Endometrial microvascular endothelial cells (primary cell): ENCODE data around the gene B3GNT5. TPM values are rescaled to one million over a fixed set of nuclear protein-coding genes. Genes with fewer than 3 reads are reported as not detected.

Source experiments
- in situ Hi-C: cut with HindIII; loops from 2 replicates; pipeline ENCODE4 v1.10.0; 2017; ENCODE audit warnings: low sequenced_read_pairs, low pct_unique_long_range_greater_than_20kb; ENCODE audit errors: inconsistent ontology term
- total RNA-seq: library from RNA; depleted of rRNA; stranded (reverse); fragments of >200 nt; gene quantifications from one replicate; pipeline ENCODE4 v1.2.3, GENCODE V29; 2015; ENCODE audit errors: inconsistent ontology term

B3GNT5 gene
- total RNA-seq, 1 donor from 2014 or later, result 54.4 TPM

GRCh38 chr3:183260167-183260904, 7.3 kb downstream of the B3GNT5 start:
- in situ Hi-C loops, result no loop called here

- in situ Hi-C loops, result no loop called here
Observed at GRCh38 chr3:183261151-183261724, 8.2 kb downstream of the B3GNT5 start.

- in situ Hi-C loops, result no loop called here
Observed at GRCh38 chr3:183262875-183263378, 9.9 kb downstream of the B3GNT5 start.

DNA sequence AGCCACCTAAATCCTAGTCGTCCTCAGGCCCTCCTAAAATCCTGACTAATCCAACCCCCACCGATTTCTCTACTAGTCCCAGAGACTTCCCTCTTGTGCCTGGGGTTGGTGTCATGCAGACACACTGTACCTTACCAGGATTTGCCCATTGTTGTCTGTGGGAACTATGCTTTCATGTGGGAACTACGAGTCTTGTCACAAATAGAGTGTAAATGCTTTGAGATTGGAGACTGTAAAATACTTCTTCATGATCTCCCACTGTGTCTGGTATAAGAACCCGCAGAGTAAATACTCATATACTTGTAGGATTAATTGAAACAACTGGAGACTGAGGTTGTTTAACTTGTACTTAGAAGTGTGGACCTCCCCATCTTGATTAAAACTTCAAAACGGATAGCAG, 11.2 kb downstream of the B3GNT5 start:
- in situ Hi-C loops, result no loop called here

- in situ Hi-C loops, result no loop called here
Observed at GRCh38 chr3:183265157-183265642, 12.1 kb downstream of the B3GNT5 start.

DNA sequence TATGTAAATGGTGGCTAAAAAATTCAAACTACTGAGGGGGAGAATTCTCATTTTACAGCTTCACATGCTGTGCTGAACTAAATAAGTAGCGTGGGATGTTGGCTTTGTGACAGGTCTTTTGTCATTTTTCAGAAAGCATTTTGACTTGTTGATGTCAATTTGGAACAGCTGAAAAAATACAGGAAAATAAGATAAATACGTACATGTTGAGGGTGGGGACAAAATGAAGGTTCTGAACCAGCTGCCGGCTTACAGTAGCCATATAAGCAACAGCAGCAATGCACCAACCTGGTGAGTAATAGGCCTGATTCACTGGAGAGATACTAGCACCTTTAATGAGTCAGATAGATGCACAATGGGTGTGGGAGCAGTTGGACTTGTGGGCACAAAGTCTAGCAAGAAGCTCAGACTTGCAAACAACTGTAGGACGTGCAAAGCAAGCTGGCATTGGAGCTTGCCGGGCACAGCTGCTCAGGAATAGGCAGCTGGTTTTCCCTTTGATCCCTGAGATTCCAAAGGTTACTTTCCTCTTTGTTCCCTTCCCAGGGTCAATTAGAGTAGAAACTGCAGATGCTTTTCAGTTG, 12.9 kb downstream of the B3GNT5 start:
- in situ Hi-C loops, result no loop called here

- in situ Hi-C loops, result no loop called here
Observed at GRCh38 chr3:183266454-183266853, 13.4 kb downstream of the B3GNT5 start.

GRCh38 chr3:183267140-183267539, 14.1 kb downstream of the B3GNT5 start:
- in situ Hi-C loops, result no loop called here

- in situ Hi-C loops, result no loop called here
Observed at GRCh38 chr3:183268366-183268765, 15.3 kb downstream of the B3GNT5 start.

DNA sequence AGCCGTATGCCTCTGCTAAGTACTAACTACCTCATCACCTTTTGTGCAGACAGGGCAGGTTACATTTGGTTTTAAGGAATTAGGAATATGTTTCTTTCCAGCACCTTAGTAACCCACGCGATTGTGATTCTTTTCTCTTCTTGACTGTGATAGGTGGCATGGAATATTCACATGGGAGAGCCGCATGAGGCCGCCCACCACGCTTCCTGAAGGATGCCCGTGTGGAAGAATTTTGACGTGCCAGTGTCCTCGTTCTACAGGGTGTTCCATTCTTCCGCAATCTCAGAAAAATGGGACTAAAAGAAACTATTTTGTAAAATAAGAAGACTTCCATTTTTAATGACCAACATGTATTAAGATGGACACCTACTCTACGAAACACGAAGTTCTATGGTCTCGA, 16.3 kb downstream of the B3GNT5 start:
- in situ Hi-C loops, result no loop called here

- in situ Hi-C loops, result no loop called here
Observed at GRCh38 chr3:183270344-183270743, 17.3 kb downstream of the B3GNT5 start.

DNA sequence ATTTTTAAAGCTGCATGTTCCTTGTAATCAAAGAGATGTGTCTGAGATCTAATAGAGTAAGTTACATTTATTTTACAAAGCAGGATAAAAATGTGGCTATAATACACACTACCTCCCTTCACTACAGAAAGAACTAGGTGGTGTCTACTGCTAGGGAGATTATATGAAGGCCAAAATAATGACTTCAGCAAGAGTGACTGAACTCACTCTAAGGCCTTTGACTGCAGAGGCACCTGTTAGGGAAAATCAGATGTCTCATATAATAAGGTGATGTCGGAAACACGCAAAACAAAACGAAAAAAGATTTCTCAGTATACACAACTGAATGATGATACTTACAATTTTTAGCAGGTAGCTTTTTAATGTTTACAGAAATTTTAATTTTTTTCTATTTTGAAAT, 19.1 kb downstream of the B3GNT5 start:
- in situ Hi-C loops, result no loop called here

- in situ Hi-C loops, result no loop called here
Observed at GRCh38 chr3:183272791-183273190, 19.7 kb downstream of the B3GNT5 start.

- in situ Hi-C loops, result no loop called here
Observed at GRCh38 chr3:183274609-183275008, 21.6 kb downstream of the B3GNT5 start.

GRCh38 chr3:183275418-183275817, 22.4 kb downstream of the B3GNT5 start:
- in situ Hi-C loops, result no loop called here

DNA sequence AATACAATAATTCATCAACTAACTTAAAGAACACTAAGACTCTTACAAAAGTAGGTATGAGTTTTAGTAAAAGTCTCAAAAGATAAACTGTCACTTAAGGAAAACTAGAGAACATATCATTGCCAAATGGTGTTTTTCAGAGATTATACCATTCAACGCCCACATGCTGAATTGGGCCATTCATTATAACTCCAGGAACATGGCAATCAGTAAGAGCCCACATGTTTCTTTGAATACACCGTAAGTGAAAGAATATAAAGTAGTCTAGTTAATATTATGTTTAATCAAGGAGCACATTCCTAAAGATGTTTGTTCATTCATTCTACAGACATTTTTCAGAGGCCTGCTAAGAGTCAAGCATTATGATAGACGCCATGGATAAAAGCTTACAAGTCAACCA, 22.9 kb downstream of the B3GNT5 start:
- in situ Hi-C loops, result no loop called here

- in situ Hi-C loops, result no loop called here
Observed at GRCh38 chr3:183277260-183277659, 24.2 kb downstream of the B3GNT5 start.

GRCh38 chr3:183278479-183279088, 25.5 kb downstream of the B3GNT5 start:
- in situ Hi-C loops, result no loop called here

DNA sequence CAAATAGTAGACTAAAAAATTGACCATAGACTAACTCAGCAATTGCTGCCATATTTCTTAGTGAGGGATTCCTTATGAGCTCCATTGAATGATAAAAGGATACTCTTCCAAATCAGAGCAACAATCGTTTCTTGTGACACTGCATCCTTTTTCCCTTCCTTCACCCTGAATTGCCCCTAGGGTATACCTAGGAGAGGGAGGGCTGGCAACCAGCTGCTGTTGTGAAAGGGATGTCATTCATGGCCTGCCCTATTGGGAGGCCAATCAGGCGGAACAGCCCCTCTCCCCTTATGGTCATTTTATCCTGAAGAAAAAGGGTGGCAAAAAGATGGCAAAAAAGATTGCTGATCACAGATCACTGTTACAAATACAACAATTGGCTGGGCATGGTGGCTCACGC, 26.3 kb downstream of the B3GNT5 start:
- in situ Hi-C loops, result no loop called here
